Stimulated activated CD4-positive, alpha-beta T cell treated with anti-CD3 and anti-CD28 coated beads, Interleukin-1b, Interleukin-23, amount 100 ng/mL, for 48 hours (primary cell): ENCODE results near the gene CNPY3.
"Not testable (repeated sequence)": the region's sequence is repeated elsewhere in the genome, so short reads cannot be mapped to it uniquely, and the experiment has no call there.

ENCODE experiments used
- DNase-seq: peaks from one replicate; pipeline ENCODE4 v3.0.0-alpha.2; 2020

CNPY3 gene

DNA sequence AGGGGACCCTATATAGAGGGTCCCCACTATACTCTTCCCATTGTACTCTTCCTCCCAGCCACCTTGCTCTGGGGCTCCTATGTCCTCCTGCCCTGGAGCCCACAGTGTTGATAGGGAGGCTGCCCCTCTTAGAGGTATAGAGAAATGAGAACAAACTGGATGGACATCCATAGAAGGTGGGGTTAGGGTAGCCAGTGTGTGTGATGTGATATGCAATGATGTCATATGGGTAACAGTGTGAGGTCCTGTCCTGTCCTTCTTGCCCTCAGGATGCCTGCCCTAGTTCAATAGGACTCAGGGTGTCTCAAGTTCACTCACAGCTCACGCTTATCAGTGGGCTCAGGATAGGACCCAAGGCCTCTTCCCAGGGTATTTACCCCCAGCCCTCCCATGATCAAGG is 13.0 kb upstream of the CNPY3 start:
- DNase-seq: no peak

GRCh38 chr6:42921801-42922200 is 7.5 kb upstream of the CNPY3 start:
- DNase-seq: no peak

- no peak for DNase-seq
Measured at GRCh38 chr6:42923666-42924065, 5.6 kb upstream of the CNPY3 start.

- no peak for DNase-seq
Measured at GRCh38 chr6:42925248-42925857, 3.9 kb upstream of the CNPY3 start.

DNA sequence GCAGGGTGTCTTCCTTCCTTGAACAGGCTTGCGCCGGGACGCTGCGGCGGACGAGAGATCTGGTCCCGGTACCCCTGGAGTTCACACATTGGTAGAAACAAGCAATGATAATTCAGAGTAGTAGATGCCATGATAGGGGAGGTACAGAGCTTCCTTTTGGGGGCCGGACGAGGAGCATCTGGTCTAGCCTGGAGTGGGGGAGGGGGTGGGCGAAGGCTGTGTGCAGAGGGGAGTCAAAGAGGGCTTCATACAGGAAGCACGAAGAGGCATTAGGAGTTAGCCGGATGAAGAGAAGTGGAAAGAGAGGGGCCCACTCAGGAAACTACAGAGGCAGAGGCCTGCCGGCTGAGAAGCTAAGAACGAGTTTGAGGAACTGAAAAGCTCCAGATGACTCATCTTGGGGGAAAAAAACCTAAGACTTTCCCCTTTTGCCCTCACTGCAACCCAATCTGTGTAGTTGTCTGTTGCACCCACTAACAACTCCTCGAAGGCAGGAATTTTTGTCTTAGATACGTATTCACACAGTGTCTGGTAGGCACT is 611 bp downstream of the CNPY3 start:
- DNase-seq: peak; percentile 61

- no peak for DNase-seq
Measured at GRCh38 chr6:42932412-42932811, 3.1 kb downstream of the CNPY3 start.

DNA sequence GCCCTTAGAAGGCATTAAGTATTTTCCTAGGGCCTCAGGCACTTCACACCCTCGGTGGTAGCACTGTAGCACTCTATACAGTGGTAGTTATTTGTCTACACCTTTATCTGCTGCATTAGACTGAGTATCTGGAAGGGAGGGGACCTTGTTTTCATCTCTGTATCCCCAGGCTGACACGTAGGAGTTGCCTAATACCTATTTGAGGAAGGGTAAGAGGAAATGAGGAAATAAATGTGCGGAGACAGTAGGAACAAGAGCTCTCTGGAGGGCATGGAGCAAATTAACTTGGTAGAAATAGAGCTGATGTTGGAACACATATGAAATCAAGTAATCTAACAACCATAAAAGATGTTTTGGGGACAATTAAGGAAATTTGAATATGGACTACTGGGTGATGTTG is 3.9 kb downstream of the CNPY3 start:
- DNase-seq: no peak

DNA sequence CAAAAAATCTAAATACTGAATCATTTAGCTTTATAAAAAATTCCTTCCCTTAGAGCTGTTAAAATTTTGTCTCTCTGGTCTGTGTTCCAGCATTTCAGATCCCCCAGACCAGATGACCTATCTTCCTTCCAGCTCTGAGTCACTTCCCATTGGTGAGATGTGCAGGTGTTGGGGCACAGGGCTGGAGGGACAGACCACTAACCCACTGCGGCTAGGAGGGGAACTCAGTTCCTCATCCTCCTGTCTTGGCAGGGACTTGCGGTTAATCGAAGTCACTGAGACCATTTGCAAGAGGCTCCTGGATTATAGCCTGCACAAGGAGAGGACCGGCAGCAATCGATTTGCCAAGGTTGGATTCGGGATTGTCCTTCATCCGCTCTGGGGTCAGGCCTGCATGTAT is 6.0 kb downstream of the CNPY3 start:
- no peak for DNase-seq

- DNase-seq: no peak
Measured at GRCh38 chr6:42936398-42936797, 7.1 kb downstream of the CNPY3 start.

- no peak for DNase-seq
Measured at GRCh38 chr6:42937548-42938427, 8.5 kb downstream of the CNPY3 start.

GRCh38 chr6:42938428-42938796 is 9.1 kb downstream of the CNPY3 start:
- no peak for DNase-seq

DNA sequence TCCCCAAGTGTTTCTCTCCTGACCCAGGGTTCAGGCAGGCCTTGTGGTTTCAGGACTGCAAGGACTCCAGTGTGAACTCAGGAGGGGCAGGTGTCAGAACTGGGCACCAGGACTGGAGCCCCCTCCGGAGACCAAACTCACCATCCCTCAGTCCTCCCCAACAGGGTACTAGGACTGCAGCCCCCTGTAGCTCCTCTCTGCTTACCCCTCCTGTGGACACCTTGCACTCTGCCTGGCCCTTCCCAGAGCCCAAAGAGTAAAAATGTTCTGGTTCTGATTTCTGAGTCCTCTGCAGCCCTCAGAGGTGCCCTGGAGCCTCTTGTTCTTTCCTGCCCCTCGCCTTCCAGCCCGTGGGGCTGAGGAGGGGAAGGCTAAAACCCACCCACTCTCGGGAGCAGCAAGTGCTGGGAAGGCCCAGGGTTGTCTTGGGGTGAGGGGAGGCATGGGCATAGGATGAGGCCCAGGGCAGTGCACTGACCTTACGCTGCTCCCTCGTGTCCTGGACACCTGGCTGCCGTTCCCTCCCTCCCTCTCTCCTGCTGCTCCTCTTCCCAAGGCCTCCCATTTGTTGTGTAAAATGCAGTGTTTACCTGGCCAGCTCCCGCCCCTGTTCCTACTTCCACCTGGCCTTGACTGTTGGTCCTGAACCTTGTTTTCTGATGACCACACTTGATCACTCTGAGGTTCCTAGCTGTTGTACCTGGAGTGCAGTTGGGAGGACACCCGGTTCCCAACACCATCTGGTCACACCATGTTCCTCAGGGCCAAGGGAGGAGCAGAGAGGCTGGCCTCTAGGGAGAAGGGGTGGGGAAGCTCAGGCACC is 9.9 kb downstream of the CNPY3 start:
- no peak for DNase-seq

DNA sequence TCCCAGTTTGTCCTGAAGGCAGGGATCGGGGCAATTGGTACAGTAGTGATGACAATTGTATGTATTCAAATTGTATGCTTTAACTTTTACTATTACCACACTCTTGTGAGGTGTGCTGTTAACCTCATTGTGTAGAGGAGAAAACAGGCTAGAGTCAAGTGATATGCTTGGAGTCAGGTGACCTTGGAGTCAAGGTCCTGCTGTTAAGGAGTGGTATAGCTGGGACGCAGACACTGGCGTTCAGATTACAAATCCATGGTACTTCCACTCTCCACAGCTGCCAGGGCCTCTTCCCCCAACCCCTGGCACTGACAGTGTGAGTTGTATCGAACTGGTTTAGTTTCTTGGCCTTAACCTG is 10.5 kb downstream of the CNPY3 start:
- no peak for DNase-seq

DNA sequence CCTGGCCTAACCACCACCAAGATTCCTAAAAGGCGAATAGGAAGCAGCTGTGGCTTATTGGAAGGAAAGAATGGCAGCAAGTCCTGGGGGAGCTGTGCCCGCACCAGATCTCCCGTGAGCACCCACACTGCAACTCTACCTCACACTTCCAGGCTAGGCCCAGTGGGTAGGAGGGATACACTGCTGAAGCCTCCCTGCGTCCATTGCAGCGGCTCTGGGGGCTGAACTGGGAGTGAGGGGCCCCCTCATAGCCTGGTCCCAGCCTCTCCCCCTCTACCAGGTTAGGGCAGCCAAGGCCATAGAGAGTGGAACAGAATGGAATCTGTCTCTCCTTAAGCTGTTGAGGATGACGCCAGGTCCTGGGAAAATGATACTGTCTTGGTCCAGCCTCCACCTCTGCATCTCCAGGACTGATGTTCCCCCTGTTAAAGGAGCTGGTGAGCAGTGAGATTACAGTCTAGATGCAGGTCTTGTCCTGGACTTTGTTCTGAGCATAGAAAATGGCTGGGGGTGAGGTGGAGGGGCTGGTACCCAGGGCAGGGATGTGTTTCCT is 11.3 kb downstream of the CNPY3 start:
- DNase-seq: no peak

DNA sequence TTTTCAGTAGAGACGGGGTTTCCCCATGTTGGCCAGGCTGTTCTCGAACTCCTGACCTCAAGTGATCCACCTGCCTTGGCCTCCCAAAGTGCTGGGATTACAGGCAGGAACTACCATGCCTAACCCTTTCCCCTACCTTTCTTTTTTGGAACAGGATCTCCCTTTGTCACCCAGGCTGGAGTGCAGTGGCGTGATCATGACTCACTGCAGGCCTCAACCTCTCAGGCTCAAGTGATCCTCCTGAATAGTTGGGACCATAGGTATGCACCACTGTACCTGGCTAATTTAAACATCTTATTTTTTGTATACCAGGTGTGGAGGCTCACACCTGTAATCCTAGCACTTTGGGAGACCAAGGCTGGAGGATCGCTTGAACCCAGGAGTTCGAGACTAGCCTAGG is 12.1 kb downstream of the CNPY3 start:
- not testable (repeated sequence) for DNase-seq

DNA sequence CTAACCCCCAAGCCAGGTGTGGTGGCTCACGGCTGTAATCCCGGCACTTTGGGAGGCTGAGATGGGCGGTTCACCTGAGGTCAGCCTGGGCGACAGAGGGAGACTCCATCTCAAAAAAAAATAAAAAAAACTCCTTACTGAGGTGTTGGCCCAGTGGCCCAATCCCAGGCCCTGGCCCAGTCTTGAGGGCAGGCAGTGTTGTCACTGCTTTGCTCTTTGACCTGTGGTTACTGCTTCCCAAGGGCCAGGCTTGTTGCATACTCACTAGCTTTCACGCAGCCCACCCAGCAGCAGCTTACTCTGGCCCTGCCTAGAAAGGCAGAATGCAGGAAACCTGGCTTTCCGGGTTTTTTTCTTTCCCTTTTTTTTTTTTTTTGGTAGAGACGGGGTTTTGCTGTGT is 13.2 kb downstream of the CNPY3 start:
- DNase-seq: no peak

DNA sequence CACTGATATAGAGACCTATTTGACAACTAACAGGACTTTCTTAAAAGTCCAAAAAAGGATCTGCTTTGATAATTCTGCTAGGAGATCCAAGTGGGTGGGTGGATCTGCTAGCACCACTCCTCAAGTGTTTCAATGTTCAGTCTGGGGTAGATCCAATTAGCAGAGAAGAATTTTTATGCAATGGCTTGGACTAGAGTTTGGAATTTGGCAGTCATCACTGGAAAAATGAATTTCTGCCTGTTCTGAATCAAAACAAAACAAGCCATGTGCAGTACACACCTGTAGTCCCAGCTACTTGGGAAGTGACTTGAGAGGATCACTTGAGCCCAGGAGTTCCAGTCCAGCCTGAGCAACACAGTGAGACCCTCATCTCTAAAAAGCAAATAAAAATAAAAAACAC is 18.7 kb downstream of the CNPY3 start:
- DNase-seq: no peak

- DNase-seq: no peak
Measured at GRCh38 chr6:42952389-42952788, 23.1 kb downstream of the CNPY3 start.

DNA sequence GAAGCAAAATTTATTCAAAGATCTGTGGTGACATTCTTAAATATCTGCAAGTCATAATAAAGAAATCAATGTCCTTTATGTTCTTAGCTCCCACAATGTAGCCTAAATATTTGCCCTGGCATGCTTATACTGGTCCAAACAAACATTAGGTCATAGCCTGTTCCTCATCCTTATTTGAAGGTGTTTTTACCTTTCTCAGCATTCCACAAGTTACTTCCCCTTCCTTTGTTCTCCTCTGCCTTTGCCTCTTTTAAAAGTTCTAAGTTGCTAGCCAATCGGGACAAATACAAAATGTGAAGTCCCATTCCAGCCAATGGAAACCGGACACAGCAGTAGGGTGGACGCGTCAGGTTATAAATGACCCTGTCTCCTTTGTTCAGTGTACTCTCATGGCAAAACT is 25.1 kb downstream of the CNPY3 start:
- DNase-seq: not testable (repeated sequence)

DNA sequence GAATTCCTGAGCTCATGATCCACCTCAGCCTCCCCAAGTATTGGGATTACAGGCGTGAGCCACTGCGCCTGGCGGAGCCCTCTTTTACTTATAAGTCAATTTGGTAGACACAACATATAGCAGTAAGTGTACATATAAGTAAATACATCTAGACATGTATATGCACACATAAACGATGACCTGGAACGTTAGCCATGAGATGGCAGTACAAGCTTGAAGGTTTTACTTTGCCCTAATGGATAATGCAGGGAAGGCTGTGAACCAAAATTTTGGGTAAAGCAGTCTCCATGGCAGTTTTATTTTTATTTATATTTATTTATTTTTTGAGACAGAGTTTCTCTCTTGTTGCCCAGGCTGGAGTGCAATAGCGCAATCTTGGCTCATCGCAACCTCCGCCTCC is 28.8 kb downstream of the CNPY3 start:
- no peak for DNase-seq

- no peak for DNase-seq
Measured at GRCh38 chr6:42959917-42960242, 30.6 kb downstream of the CNPY3 start.

DNA sequence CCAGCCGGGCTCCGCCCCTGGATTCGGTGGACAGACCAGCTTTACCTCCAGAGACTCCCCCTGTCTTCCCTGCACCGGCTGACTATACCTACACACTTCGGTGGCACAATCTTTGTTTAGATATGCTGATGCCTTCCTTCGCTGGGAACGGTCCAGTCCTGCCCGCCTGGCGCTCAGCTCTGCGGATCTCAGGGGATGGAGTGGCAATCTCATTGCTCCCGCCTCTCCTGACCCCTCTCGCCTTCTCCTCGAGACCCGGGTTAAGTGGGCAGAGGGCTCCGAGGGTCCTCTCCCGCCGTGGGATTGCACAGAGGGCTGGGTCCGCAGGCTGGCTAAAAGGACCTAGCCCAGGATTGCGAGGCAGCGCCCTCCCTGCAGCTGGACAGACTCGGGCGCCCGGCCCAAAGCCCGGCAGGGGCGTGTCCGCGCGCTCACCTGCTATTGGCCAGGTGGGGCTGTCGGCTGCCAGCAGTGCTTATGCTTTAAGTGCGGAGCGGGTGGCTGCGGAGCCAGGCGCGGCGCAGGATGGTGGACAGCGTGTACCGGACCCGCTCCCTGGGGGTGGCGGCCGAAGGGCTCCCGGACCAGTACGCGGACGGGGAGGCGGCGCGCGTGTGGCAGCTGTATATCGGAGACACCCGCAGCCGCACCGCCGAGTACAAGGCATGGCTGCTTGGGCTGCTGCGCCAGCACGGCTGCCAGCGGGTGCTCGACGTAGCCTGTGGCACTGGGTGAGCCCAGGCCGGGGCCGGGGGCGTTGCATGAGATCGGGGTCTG is 31.2 kb downstream of the CNPY3 start, which contains the start of gene GNMT:
Gene GNMT, plus strand, starts transcription at position 512 of the 777 bp plus-strand sequence. Its CDS starts 14 bp downstream, at position 526.
- no peak for DNase-seq
